HG03571 (cell line): ENCODE results near the gene SRXN1.

ENCODE experiments used
- ATAC-seq: cut with Tn5 transposase; IDR thresholded peaks from one replicate; pipeline ENCODE4 v1.9.1; 2021; ENCODE audit not compliant: unreplicated experiment

The SRXN1 gene

DNA sequence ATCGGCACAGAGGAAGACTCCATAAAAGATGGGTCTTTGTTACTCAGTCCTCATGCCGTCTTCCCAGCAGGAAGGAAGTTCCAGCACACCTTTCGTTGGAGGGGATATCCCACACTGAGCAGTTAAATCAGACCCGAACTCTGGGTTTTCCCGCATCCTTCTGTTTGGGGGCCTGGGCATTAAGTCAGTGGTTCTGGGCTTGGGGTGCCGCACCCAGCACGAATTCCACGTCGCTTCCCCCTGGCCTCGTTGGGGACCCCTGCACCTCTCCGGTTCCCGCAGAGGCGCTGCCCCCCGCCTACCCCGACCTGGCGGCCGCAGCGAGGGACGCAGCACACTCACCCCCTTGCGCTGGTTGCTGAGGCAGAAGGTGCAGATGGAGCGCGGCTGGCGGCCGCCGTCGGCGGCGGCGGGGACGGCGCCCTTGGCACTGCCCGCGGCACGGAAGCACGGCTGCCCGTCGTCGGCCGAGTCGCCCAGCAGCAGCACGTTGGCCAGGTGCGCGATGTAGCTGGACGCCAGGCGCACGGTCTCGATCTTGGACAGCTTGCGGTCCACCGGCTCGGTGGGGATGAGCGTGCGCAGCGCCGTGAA lies 43.5 kb downstream of the SRXN1 start:
- ATAC-seq = no peak

DNA sequence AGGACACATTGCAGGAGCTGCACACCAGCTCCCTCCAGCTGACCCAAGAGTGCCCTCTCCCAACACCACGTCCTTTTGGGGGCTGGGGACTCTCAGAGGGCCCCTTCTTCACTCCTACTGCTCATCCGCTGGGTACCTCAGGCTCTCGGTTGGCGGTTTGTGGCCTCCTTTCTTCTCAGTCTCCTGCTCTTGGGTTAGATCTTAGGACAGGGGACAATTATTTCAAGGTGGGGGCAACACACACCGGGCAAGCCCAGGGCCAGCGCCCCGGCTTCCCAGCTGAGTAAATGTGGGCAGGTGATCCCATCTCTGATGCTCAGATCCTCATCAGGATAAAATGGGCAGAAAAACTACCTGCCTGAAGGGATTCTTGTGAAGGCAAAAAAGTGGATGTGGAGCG lies 44.0 kb downstream of the SRXN1 start:
- no peak for ATAC-seq

DNA sequence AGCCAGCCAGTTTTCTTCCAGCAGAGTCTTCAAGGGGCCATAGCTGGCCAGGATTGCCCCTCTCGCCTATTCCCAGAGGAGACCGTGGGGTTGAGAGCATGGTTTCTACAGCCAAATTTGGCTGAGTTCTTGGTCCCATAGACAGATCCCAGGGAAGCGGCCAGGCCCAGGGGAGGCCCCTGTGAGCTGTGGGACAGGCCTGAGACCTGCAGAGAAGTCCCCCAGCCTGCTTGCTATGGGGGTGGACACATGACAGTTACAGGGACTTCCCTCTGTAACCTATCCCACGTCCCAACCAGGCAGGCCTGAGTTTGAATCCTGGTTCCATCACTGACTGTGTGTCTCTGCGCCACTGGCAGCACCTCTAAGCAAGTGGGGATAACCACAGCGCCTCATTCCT lies 45.5 kb downstream of the SRXN1 start:
- ATAC-seq = no peak

DNA sequence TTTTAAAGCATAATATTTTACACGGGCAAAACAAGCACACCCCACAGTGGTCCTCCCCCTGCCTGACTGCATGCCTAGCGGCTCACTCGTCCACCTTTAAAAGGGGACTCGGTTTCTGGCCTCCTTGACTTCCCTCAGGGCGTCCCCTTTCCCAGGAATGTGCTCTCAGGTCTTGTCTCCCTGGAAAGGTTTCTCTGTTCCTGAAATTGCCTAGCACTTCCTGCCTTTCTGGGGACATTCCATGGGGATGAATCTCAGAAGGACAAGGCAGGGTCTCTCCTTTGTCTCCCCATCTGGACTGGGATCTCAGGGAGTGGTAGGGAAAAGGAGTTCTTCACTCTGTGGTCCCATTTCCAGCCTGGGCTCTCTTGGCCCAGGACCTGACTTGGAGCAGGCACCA lies 47.8 kb downstream of the SRXN1 start:
- ATAC-seq = no peak

DNA sequence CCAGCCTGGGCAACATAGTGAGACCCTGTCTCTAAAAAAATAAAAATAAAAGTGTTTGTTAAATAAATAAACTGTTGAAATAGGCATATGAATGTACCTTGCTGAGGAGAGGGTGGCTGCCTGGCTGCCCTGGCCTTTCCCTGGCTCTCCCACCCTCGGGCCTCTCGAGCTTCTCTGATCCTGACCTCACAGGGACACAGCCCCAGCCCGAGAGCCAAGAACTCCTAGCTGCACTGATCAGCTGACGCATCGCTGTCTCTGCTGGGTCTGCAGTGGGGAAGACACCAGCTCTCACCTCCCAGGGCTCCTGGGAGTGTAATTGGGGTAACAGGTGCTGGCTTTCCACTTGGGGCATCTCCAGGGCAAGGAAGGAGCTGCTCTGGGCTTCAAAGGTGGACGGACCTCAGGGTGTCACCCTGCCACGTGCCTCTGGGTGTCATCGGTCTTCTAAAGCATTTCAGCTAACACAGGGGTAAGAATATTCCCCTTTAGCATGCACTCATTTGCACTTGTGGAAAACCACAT lies 49.8 kb downstream of the SRXN1 start:
- no peak for ATAC-seq

DNA sequence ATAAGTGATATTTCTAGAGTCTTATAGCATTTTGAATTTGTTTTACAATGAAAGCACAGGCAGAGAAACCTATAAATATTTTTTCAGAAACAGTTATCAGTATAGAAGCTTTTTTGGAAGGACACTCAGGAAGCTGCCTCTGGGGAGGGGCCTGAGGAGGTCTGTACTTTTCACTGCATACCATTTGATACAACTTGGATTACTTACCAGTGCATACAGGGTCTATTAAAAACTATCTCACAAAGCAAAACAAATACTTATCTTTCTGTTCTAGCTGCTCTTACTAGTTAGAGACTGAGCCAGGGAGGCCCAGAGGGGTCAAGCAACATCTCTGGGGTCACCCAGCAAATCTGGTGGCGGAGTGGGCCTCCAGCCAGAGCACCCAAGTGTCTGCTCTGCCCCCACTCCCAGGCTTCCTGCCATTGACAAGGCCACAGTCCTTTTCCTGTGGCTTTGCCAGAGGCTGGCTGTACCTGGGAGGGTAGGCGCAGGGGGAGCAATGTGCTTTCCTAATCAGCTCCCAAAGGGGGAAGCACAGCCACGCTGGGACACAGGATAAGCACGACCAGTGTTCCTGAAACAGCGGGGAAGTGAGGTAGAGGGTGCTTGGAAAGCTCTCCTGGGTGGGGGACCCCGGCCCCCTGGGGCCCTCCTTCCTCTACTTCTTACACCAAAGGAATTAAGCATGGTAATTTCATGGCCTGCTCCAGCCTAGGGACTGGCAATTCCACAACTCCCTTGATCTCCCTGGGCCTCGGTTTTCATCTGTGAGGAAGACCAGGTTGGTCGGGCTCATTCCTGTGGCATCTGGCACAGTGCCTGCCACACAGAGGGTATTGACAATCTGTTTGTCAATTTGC lies 50.7 kb downstream of the SRXN1 start:
- no peak for ATAC-seq

DNA sequence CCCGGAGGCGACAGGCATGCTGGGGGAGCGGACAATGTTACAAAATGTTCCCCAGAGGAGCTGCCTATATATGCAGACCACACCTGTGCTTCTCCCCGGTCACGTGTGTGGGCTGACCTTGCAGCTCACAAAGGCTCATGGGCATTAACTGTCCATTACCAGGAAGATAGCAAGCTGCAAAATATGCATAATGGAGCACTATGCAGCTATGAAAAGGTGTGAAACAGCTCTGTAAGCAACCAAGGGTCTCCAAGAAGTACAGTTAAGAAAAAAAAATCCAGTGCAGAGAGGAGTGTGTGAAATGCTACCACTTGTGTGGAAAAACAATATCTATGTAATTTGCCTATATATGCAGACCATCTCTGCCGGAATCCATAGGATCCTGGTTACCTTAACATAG lies 52.3 kb downstream of the SRXN1 start:
- ATAC-seq = no peak

DNA sequence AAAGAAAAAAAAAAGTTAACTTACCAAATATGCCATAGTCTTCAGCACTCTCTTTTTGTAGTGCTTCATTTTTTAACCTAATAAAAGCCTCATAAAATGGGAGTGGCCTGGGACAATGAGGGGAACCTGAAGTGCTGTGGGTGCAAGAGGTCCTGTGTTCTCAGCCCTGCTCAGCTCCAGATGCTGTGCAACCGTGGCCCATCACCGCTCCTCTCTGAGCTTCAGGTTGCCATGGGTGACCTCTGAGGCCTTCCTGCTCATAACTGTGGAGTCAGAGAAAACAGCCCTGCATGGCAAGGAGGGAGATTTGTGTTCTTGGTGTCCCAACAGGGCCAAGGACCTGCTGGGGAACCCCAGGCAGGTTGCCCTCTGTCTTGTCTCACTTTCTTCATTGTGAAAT lies 52.9 kb downstream of the SRXN1 start:
- ATAC-seq = no peak

DNA sequence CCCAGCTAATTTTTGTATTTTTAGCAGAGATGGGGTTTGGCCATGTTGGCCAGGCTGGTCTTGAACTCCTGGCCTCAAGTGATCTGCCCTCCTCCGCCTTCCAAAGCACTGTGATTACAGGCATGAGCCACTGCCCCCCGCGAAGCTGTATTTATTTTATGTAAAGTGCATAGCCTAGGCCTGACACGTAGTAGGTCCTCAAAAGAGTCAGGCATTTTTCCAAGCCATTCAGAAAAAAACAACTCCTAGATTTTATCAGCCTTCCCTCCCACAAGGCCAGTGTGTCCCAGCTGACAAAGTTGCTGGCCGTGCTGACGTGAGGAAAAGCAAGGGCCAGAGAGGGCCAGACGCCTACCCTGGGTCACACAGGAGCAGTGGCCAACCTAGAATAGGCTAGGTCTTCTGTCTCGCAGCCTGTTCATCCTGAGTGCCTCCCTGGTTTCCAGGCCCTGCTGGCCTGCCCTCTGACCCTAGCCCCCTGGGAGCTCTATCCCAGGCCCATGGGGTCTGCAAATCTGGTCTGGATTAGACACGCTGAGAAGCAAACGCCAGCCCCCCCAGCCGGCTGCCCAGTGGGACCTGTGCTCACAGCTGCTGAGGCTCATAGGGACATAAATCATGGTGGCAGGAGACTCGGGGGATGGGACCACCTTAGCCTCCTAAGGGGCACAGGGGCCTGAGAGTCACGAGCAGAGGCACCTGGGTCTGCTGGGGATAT lies 54.7 kb downstream of the SRXN1 start:
- ATAC-seq = no peak

DNA sequence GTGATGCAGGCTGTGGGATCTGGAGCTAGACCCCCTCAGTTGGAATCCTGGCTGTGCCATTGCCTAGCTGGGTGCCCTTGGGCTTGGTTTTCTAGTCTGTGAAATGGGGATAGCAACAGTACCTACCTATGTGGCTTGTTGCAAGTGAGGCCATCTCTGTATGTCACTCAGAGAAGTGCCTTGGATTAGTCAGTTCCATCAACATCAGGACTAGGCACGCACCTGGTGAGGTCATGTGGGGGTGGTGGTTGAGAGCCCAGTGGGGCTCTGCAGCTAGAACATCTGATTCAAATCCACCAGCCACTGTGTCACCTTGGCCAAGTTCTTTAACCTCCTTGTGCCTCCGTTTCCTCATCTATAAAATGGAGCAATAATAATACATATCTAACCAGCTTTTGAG lies 55.4 kb downstream of the SRXN1 start:
- no peak for ATAC-seq
